ENCODE results near the gene CCDC87.
"Not testable (repeated sequence)": the region's sequence is repeated elsewhere in the genome, so short reads cannot be mapped to it uniquely, and the experiment has no call there.

DNA sequence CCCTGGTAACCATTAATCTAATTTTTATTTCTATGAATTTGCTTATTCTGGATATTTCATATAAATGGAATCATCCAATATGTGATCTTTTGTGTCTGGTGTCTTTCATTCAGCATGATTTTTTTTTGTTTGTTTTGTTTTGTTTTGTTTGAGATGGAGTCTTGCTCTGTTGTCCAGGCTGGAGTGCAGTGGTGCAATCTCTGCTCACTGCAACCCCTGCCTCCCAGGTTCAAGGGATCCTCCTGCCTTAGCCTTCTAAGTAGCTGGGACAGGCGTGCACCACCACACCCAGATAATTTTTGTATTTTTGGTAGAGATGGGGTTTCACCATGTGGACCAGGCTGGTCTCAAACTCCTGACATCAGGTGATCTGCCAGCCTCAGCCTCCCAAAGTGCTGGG is 7.4 kb downstream of the CCDC87 start:
- TF ChIP-seq, protein P1, sequence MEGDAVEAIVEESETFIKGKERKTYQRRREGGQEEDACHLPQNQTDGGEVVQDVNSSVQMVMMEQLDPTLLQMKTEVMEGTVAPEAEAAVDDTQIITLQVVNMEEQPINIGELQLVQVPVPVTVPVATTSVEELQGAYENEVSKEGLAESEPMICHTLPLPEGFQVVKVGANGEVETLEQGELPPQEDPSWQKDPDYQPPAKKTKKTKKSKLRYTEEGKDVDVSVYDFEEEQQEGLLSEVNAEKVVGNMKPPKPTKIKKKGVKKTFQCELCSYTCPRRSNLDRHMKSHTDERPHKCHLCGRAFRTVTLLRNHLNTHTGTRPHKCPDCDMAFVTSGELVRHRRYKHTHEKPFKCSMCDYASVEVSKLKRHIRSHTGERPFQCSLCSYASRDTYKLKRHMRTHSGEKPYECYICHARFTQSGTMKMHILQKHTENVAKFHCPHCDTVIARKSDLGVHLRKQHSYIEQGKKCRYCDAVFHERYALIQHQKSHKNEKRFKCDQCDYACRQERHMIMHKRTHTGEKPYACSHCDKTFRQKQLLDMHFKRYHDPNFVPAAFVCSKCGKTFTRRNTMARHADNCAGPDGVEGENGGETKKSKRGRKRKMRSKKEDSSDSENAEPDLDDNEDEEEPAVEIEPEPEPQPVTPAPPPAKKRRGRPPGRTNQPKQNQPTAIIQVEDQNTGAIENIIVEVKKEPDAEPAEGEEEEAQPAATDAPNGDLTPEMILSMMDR (IDR thresholded peaks at IDR 0.05; ENCODE audit: borderline replicate concordance, extremely low read depth, low read length, poor library complexity, severe bottlenecking) = not testable (repeated sequence)
- not testable (repeated sequence) for TF ChIP-seq EZH2 (IDR thresholded peaks at IDR 0.05; ENCODE audit: borderline replicate concordance, low read depth, low read length, severe bottlenecking)

All from DND-41 (cell line).